Activated CD4-positive, alpha-beta T cell treated with anti-CD3 and anti-CD28 coated beads for 36 hours (primary cell): ENCODE results near the gene TMEM127. TPM values are rescaled to one million over a fixed set of nuclear protein-coding genes. Genes with fewer than 3 reads are reported as not detected.

ENCODE experiments used
- ATAC-seq: fragments of 200-7000 bp; cut with Tn5 transposase; one replicate; pipeline ENCODE4 v1.10.0; 2021; ENCODE audit warnings: mild to moderate bottlenecking, moderate library complexity
- CTCF ChIA-PET: fragments of 350-600 bp; sonication (Branson Sonifier 250); formaldehyde crosslinking; loops from one replicate; lab custom pipeline; 2021; ENCODE audit warnings: antibody characterized with exemption; lab: Charles Lee
- POLR2A ChIA-PET: fragments of 350-600 bp; sonication (Branson Sonifier 250); formaldehyde crosslinking; loops from one replicate; lab custom pipeline; 2021; ENCODE audit warnings: antibody characterized with exemption, inconsistent platforms; lab: Charles Lee
- DNase-seq: peaks from one replicate; pipeline ENCODE4 v3.0.0-alpha.2; 2020
- H3K27ac Mint-ChIP-seq: one replicate; pipeline ENCODE4 v1.8.0; 2021; ENCODE audit warnings: mixed read lengths
- H3K27me3 Mint-ChIP-seq: one replicate; pipeline ENCODE4 v1.8.0; 2021; ENCODE audit warnings: mixed read lengths
- H3K36me3 Mint-ChIP-seq: one replicate; pipeline ENCODE4 v1.8.0; 2021; ENCODE audit warnings: low read depth, mixed read lengths
- H3K4me1 Mint-ChIP-seq: one replicate; pipeline ENCODE4 v1.8.0; 2021; ENCODE audit warnings: mixed read lengths
- H3K4me3 Mint-ChIP-seq: one replicate; pipeline ENCODE4 v1.8.0; 2021; ENCODE audit warnings: mild to moderate bottlenecking, moderate library complexity, mixed read lengths
- H3K9me3 Mint-ChIP-seq: one replicate; pipeline ENCODE4 v1.8.0; 2021; ENCODE audit warnings: low read depth, mixed read lengths
- intact Hi-C, 2 experiments: fragments of 100-400 bp; cut with DNase I in 1 of 2; cut with micrococcal nuclease in 1 of 2; formaldehyde crosslinking; loops; one replicate each; pipeline versions ENCODE4 v1.14.2 to v1.15.1; 2022 to 2024; cut with DNase I, micrococcal nuclease
- total RNA-seq, 2 experiments: library from RNA; stranded (reverse); gene quantifications; one replicate each; pipeline ENCODE4 v1.2.3, GENCODE V29; 2021

Gene TMEM127
- total RNA-seq, 2 experiments from 2014 or later: 16.6 to 17.9 TPM

DNA sequence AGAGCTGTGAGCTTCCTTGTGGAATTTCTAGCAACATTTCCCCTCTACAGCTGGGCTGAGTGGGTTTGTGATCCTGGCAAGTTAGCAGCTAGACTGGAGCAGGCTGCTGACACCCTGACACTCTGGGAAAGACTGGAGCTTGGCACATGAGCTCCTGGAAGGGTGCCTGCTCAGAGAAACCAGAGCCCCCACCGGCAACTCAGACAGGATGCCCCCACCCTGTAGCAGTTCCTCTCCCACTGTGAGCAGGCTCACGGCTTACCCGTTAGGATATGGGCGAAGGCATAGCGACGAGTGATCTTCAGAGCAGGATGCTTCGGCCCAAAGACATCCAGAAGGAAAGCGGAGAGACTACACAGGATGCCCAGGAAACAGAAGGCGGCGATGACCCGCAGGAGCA, 11.2 kb downstream of the TMEM127 start:
- Mint-ChIP-seq H3K4me1 (peaks cover 42% of the 10 kb centered on the region), H3K27me3 (no peaks in the 10 kb centered on the region), H3K27ac (peak overlapping the region; percentile 29), H3K4me3 (no peak overlapping the region), H3K9me3 (no peaks in the 10 kb centered on the region), H3K36me3 (peaks cover 31% of the 10 kb centered on the region)
- ChIA-PET POLR2A (no interaction called here), CTCF (interaction anchor here (0.9 to 2.8 kb wide), 2 partner anchors 10 to 20 kb away, joined by 3 to 12 read pairs; no protein-coding TSS in a partner anchor)
- no peak for DNase-seq
- no peak for ATAC-seq
- intact Hi-C loops: no loop called here

DNA sequence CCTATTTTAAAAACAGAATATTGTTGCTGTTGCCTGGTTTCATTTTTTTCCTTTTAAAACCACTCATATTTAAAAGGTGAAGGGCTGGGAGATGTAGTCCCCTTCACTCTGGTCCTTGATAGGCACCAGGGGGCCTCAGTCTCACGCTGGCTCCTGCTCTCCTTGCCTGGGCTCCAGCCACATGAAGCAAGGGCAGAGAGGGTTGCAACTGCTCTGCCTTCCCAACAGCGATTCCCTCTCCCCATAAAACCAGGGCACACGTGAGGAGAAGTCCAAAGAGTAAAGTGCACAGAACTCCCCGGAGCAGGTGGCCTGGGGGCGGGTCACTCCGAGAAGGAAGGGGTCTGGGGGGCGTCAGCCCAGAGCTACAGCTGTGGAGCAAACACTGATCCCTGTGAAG, 12.8 kb downstream of the TMEM127 start:
- DNase-seq (no peak), ATAC-seq (no peak)
- H3K4me1 Mint-ChIP-seq: peaks cover 27% of the 10 kb centered on the region
- intact Hi-C loops: no loop called here
- peaks cover 28% of the 10 kb centered on the region for H3K36me3 Mint-ChIP-seq
- H3K4me3 Mint-ChIP-seq: no peak overlapping the region
- H3K27ac Mint-ChIP-seq: no peak overlapping the region
- ChIA-PET POLR2A (interaction anchor here (0.6 kb wide), 1 partner anchor 605 kb away, joined by 3 read pairs; the partner anchor contains the start of gene ANKRD39), CTCF (interaction anchor here (1.0 kb wide), 1 partner anchor 12 kb away, joined by 3 read pairs; no protein-coding TSS in a partner anchor)
- no peaks in the 10 kb centered on the region for H3K9me3 Mint-ChIP-seq
- H3K27me3 Mint-ChIP-seq: no peaks in the 10 kb centered on the region

DNA sequence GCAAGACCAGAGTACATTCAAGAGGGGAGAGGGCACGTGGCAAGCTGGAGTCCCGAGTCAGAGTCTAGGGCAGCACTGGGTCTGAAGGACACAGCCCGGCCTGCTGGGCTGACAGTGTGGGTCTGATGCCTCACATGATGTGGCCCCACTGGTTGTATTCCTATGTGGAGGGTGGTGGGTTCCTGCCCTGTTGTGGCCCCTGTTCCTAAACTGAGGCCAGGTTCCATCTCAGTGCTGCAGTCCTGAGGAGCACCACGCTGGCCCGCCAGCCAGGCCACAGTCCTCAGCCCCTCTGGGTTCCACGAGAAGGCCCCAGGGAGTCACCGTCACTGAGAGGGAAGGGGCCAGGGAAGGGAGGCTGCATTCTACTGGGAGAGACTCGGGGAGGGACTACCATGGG, 13.3 kb downstream of the TMEM127 start:
- DNase-seq (no peak), ATAC-seq (no peak)
- ChIA-PET POLR2A (no interaction called here), CTCF (interaction anchor here (0.8 kb wide), 1 partner anchor 14 kb away, joined by 4 read pairs; the partner anchor contains the start of gene CIAO1)
- intact Hi-C loops: no loop called here
- peaks cover 23% of the 10 kb centered on the region for H3K4me1 Mint-ChIP-seq
- H3K27me3 Mint-ChIP-seq: no peaks in the 10 kb centered on the region
- peak overlapping the region; percentile 71 for H3K27ac Mint-ChIP-seq
- H3K4me3 Mint-ChIP-seq: no peak overlapping the region
- H3K36me3 Mint-ChIP-seq: peaks cover 28% of the 10 kb centered on the region
- no peaks in the 10 kb centered on the region for H3K9me3 Mint-ChIP-seq

DNA sequence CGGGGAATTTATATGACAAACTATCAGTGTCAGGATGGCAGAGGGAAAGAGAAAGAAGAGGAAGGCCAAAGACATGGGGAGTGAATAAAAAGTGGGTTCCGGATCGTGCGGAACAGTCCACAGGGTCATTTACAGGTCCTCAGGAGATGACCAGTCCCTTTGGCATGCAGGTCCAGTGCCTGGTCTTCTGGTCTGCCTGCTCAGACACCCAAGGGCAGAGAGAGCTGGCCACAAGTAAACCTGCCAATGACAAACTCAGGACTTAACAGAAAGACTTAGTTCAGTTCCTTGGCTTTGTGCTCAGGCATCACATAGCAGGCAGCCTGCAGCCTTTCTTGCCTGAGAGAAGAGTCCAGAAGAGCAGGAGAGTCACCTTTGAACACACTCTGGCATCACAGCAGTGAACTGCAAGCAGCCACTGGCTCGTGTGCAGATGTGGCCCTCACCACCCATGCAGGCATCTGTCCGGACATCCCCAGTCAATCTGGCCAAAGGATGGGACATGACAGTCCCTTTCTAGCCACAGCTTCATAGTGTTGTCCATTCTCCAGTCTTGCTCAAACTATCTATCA, 14.0 kb downstream of the TMEM127 start:
- CTCF ChIA-PET: interaction anchor here (0.8 kb wide), 1 partner anchor 15 kb away, joined by 4 read pairs; the partner anchor contains the start of gene CIAO1
- POLR2A ChIA-PET: no interaction called here
- H3K36me3 Mint-ChIP-seq: peaks cover 27% of the 10 kb centered on the region

DNA sequence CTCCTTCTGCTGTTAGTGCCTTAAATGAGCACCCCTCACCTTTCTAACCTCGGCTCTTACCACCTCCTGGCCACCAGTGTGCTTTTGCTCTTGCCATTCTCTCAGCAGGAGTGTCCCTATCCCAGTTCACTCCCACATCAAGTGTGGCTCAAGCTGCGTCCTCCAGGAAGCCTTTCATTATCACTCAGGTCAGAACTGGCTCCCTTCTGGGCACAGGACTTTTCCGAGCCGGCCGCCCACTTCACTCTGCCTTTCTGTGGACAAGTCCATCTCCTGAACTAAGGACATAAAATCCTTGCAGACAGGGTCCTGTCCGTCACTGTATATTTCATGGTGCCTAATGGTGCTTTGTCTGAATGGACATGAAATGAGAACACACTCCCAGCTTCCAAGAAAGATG, 15.6 kb downstream of the TMEM127 start:
- Mint-ChIP-seq H3K27me3 (no peaks in the 10 kb centered on the region), H3K9me3 (no peaks in the 10 kb centered on the region), H3K36me3 (peaks cover 21% of the 10 kb centered on the region), H3K4me1 (peaks cover 26% of the 10 kb centered on the region), H3K27ac (peak overlapping the region; percentile 53), H3K4me3 (no peak overlapping the region)
- ATAC-seq (no peak), DNase-seq (no peak)
- ChIA-PET POLR2A (no interaction called here), CTCF (no interaction called here)
- intact Hi-C loops: no loop called here

More for the DNA sequence above, 14.0 kb downstream of the TMEM127 start:
- peaks cover 21% of the 10 kb centered on the region for H3K4me1 Mint-ChIP-seq
- no peak overlapping the region for H3K4me3 Mint-ChIP-seq
- no peaks in the 10 kb centered on the region for H3K27me3 Mint-ChIP-seq
- DNase-seq (no peak), ATAC-seq (peak; percentile 48)
- peak overlapping the region; percentile 71 for H3K27ac Mint-ChIP-seq
- intact Hi-C loops: no loop called here
- no peaks in the 10 kb centered on the region for H3K9me3 Mint-ChIP-seq

DNA sequence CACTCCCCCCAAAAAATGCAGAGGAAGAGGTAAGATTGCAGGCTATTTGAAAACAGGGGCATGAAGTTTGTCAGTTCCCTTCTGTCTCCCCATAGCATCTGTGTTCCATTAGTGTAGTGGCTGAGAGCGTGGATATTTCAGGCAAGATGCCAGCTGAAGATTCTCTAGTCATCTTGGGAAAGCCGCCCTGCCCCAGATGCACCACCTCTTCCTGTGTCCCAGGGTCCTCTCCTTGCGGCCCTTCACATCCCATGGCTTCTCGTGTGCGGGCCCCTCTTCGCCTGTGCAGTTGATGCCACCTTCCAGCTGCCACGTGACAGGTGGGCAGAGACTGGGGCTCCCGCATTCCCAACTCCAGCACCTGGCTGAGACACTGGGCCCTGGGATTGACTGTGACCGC, 16.1 kb downstream of the TMEM127 start:
- H3K4me1 Mint-ChIP-seq: peaks cover 29% of the 10 kb centered on the region
- H3K36me3 Mint-ChIP-seq: peaks cover 20% of the 10 kb centered on the region
- DNase-seq (no peak), ATAC-seq (no peak)
- no peaks in the 10 kb centered on the region for H3K27me3 Mint-ChIP-seq
- no peak overlapping the region for H3K4me3 Mint-ChIP-seq
- intact Hi-C loops: no loop called here
- no peak overlapping the region for H3K27ac Mint-ChIP-seq
- ChIA-PET POLR2A (no interaction called here), CTCF (interaction anchor here (0.7 to 1.2 kb wide), 2 partner anchors 36 to 90 kb away, joined by 3 to 5 read pairs; no protein-coding TSS in a partner anchor)
- no peaks in the 10 kb centered on the region for H3K9me3 Mint-ChIP-seq

DNA sequence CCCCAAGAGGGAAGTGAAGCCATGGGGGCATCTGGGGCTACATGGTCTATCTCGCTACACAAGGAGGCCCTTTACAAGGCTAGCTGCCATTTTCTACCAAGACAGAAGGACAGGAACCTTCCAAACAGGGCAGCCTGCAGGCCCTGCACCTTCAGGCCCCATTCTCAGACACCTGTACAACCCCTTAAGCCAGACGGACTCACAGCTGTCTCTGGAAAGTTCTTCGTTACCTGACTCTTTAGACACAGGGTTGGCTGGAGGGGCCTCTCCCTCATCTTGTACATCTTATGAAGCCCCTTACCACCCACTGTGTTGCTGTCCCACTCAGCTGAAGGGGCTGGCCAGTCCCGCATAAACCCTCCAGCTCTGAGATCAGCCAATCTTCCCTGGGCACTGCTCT, 17.2 kb downstream of the TMEM127 start:
- H3K4me3 Mint-ChIP-seq: no peak overlapping the region
- peaks cover 13% of the 10 kb centered on the region for H3K36me3 Mint-ChIP-seq
- DNase-seq: no peak
- ChIA-PET POLR2A (no interaction called here), CTCF (interaction anchor here (0.7 to 1.2 kb wide), 2 partner anchors 35 to 109 kb away, joined by 4 to 5 read pairs; no protein-coding TSS in a partner anchor)
- no peak for ATAC-seq
- H3K27ac Mint-ChIP-seq: no peak overlapping the region
- no peaks in the 10 kb centered on the region for H3K9me3 Mint-ChIP-seq
- intact Hi-C loops: no loop called here
- H3K4me1 Mint-ChIP-seq: peaks cover 30% of the 10 kb centered on the region
- no peaks in the 10 kb centered on the region for H3K27me3 Mint-ChIP-seq

DNA sequence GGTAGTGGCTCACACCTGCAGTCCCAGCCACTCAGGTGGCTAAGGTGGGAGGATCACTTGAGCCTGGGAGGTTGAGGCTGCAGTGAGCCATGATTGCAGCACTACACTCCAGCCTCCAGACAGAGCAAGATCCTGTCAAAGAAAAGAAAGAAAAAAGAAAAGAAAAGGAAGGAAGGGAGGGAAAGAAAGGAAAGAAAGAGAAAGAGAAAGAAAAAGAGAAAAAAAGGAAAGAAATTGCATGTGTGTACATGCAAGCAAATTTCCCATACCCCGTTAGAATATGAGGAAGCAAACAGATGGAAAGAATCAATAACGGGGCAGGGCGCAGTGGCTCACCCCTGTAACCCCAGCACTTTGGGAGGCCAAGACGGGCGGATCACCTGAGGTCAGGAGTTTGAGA, 17.9 kb downstream of the TMEM127 start:
- ATAC-seq: no peak
- Mint-ChIP-seq H3K9me3 (no peaks in the 10 kb centered on the region), H3K4me1 (peaks cover 34% of the 10 kb centered on the region), H3K4me3 (no peak overlapping the region), H3K36me3 (peaks cover 10% of the 10 kb centered on the region), H3K27me3 (no peaks in the 10 kb centered on the region), H3K27ac (peak overlapping the region; percentile 6)
- DNase-seq: no peak
- POLR2A ChIA-PET: no interaction called here
- CTCF ChIA-PET: no interaction called here
- intact Hi-C loops: no loop called here

DNA sequence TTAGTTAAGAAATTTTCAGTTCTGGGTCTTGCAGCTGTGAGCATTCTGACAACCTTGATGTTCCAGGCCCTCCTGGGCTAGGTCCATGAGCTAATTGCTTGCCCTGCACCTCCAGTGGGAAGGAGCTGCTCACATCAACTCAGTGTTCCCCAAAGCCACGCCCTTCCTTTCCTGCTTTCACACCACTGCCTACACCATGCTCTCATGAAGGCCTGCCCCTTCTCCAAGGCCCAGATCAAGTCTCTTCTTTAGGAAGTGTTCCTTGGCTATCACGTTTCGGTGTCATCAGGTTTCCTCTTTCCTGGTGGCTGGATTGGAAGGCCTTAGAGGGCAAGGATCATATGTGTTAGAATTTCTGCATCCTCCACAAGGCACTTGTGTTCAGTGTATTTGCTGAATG, 18.8 kb downstream of the TMEM127 start:
- no peaks in the 10 kb centered on the region for H3K9me3 Mint-ChIP-seq
- CTCF ChIA-PET: interaction anchor here (0.6 to 1.4 kb wide), 3 partner anchors 10 to 291 kb away, joined by 3 to 5 read pairs (median 3); no protein-coding TSS in a partner anchor

DNA sequence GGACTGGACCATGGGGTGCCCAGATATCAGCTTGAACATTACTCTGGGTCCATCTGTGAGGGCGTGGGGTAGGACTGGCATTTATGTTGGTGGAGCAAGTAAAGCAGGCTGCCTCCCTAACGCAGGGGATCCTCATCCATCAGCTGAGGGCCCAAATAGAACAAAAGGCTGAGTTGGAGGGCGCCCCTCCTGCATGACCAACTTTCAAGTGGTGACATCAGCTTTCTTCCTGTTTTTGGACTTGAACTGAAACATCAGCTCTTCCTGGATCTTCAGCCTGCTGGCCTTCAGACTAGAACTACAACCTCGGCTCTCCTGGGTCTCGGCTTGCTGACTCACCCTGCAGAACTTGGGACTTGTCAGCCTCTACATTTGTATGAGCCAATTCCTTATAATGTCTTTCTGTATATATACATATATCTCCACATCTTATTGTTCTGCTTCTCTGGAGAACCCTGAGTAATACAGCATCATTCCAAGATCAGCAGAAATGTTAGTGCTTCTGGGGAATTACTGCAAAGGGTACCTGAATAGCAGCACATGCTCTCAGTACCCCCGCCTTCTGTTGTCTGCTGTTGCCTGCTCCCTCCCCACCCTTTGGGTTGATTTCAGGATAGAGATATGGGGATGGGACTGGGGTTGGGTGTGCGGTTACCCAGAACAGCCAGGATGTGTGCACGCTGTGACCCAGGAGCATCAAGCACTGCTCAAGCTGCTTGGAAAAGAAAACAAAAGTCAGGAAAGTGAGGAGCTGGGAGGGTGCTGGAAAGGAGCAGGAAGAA, 20.0 kb downstream of the TMEM127 start:
- peaks cover 47% of the 10 kb centered on the region for H3K4me1 Mint-ChIP-seq
- CTCF ChIA-PET: interaction anchor here (0.7 to 1.4 kb wide), 4 partner anchors 11 to 288 kb away, joined by 3 to 5 read pairs (median 3); no protein-coding TSS in a partner anchor
- no peak for DNase-seq
- no peak overlapping the region for H3K4me3 Mint-ChIP-seq
- no peak for ATAC-seq
- H3K36me3 Mint-ChIP-seq: peaks cover 7% of the 10 kb centered on the region
- intact Hi-C loops: no loop called here
- no peaks in the 10 kb centered on the region for H3K27me3 Mint-ChIP-seq
- no peaks in the 10 kb centered on the region for H3K9me3 Mint-ChIP-seq
- H3K27ac Mint-ChIP-seq: peak overlapping the region; percentile 88
- POLR2A ChIA-PET: no interaction called here

More for the DNA sequence above, 18.8 kb downstream of the TMEM127 start:
- DNase-seq: no peak
- intact Hi-C loops: no loop called here
- Mint-ChIP-seq H3K36me3 (peaks cover 9% of the 10 kb centered on the region), H3K4me3 (no peak overlapping the region), H3K4me1 (peaks cover 42% of the 10 kb centered on the region), H3K27ac (peak overlapping the region; percentile 32), H3K27me3 (no peaks in the 10 kb centered on the region)
- ATAC-seq: no peak
- POLR2A ChIA-PET: no interaction called here

DNA sequence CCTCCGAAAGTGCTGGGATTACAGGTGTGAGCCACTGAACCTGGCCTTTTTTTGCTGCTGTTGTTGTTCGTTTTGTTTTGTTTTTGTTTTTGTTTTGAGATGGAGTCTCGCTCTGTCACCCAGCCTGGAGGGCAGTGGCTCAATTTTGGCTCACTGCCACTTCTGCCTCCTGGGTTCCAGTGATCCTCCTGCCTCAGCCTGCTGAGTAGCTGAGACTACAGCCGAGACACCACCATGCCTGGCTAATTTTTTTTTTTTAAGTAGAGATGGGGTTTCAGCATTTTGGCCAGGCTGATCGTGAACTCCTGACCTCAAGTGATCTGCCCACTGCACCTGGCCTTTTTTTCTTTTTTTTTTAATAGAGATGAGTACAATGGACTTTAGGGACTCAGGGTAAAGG, 22.0 kb downstream of the TMEM127 start:
- intact Hi-C loops: no loop called here
- ChIA-PET CTCF (interaction anchor here (0.7 to 1.1 kb wide), 2 partner anchors 105 to 1221 kb away, joined by 3 read pairs; no protein-coding TSS in a partner anchor), POLR2A (no interaction called here)
- no peak for DNase-seq
- no peak overlapping the region for H3K27ac Mint-ChIP-seq
- H3K9me3 Mint-ChIP-seq: no peaks in the 10 kb centered on the region
- H3K4me3 Mint-ChIP-seq: no peak overlapping the region
- no peaks in the 10 kb centered on the region for H3K27me3 Mint-ChIP-seq
- peaks cover 47% of the 10 kb centered on the region for H3K4me1 Mint-ChIP-seq
- H3K36me3 Mint-ChIP-seq: peaks cover 7% of the 10 kb centered on the region
- no peak for ATAC-seq
